Fibroblast of upper back skin (primary cell): ENCODE results near the gene C1orf216.
A peak's percentile ranks its signal among the peaks of the same experiment; 100 is the strongest.
"Not testable (repeated sequence)": the region's sequence is repeated elsewhere in the genome, so short reads cannot be mapped to it uniquely, and the experiment has no call there.

Source experiments
- DNase-seq: peaks from one replicate; pipeline ENCODE4 v3.0.0-alpha.2; 2013

C1orf216 gene, protein sequence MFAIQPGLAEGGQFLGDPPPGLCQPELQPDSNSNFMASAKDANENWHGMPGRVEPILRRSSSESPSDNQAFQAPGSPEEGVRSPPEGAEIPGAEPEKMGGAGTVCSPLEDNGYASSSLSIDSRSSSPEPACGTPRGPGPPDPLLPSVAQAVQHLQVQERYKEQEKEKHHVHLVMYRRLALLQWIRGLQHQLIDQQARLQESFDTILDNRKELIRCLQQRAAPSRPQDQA

DNA sequence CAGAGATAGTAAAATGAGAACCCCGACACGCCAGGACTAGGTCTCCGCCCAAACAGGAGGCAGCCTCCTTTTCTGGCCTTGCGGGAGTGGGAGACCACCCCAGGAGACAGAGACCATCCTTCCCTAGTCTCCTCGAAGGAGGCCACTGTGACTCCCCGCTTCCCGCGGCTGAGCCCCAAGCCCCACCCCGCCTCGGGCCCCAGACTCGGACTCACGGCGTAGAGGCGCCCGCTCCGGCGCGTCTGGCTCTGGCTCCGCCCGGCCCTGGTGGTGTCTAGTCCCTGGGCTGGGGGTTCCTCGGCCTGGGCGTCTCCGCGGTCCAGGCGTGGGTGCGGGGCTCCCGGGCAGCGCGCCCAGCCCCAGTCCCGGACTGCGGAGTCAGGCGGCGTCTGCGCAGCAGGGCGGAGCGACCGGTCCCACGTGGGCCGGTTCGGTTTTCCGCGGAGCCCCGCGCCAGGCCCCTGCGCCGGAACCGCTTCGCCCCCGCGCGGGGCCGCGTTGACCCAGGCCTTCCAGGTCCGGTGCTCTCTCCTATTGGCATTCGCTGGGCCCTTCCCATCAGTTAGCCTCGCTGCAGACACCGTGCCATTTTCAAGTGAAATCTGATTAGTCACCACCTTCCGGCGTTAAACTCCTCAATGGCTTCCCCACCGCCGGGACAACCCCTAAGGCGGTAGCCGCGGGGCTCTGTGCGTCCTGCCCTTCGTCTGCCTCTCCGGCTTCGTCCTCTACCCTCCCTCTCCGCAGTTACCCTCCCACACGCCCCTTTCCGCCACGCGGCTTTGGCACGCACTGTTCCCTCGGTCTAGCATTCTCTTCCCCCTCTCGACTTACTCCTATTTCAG lies at the start of gene C1orf216:
Gene C1orf216, minus strand, starts transcription at position 393 of the 845 bp plus-strand sequence. CDS start 2,563 bp downstream, outside the sequence.
- peak; percentile 78 for DNase-seq

- no peak for DNase-seq
Observed at GRCh38 chr1:35764283-35764682, 45.6 kb upstream of the C1orf216 start.

GRCh38 chr1:35763201-35763600 lies 44.5 kb upstream of the C1orf216 start:
- no peak for DNase-seq

DNA sequence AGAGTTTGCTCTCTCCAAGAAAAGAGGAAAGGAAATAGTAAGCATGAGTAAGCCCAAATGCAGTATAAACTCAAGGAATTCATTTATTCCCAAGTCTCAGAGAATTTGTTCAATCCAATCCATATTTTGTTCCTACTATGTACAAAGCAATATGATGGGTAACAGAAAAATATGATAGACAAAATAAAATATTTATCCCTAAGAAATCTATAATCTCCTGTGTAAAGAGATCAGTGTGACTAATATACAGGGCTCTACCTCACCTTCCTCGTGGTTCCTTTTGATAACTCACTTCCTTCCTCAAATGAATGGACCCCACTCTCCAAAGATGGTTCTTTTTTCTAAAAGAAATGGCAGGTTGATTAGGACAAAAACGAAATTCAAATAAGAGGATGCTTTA lies 43.5 kb upstream of the C1orf216 start:
- DNase-seq = no peak

DNA sequence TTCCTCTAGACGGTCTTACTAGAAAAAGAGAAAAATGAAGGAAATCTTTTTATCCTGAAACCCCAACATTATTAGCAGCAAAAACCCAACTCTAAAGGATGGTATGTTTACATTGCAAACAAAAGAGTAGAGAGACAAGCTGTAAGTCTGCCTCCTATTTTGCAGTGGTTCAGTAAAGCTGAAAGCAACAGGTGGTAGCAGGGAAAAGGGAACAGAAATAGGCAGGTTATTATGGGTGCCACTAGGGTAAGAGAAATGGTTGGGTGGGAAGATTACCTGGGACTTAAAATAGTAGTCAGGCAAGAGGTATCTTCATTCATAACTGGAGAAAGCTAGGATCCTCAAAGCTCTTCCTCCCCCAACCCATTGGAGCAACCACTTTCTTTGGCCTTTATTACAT lies 37.4 kb upstream of the C1orf216 start:
- no peak for DNase-seq

GRCh38 chr1:35753626-35754260 lies 35.1 kb upstream of the C1orf216 start:
- no peak for DNase-seq

- no peak for DNase-seq
Observed at GRCh38 chr1:35748326-35748725, 29.6 kb upstream of the C1orf216 start.

DNA sequence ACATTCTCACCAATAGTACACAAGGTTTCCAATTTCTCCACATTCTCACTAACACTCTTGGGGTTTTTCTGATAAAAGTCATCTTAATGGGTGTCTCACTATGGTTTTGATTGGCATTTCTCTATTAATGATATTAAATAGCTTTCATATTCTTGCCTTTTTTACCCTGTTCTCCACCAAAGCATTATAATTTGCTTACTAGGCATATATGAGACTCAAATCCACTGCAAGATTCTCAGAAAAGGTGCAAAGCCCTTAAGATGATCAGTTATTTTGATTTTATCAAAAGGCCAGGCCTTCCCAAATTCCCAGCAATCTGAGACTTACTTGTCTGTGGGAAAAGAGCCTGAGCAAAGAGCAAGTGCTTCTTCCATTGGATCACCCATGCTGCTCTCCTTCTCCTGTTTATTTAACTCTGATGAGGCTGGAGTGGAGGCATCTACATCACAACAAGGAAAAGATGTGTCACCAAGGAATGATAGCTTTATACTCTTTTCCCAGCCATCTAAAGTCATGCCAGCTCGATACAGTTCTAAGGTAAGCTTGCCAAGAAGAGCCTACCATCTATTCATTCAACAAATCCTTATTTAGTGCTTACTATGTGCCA lies 26.5 kb upstream of the C1orf216 start:
- DNase-seq = no peak

GRCh38 chr1:35737120-35737519 lies 18.4 kb upstream of the C1orf216 start:
- no peak for DNase-seq

- DNase-seq = no peak
Observed at GRCh38 chr1:35727434-35728040, 8.9 kb upstream of the C1orf216 start.

- DNase-seq = peak; percentile 66
Observed at GRCh38 chr1:35726450-35727433, 8.1 kb upstream of the C1orf216 start.

DNA sequence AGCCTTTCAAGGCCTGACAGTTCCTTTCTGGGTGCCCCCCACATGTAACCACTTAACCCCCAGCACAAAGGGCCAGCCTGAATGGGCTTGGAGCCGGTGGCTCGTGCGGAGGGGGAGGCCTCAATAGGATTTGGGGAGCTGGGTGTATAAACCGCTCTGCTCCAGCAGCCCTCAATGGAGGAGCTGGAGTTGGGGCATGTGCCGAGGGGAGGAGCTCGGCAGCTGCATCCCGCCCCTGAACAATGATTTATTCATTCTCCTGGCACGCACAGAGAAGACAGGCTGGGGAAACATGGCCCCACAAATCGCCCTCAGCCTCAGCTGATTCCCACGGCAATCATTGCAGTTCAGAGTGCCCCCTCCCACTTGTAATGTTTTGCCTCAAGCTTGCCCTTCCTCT lies 6.9 kb upstream of the C1orf216 start:
- peak; percentile 63 for DNase-seq

DNA sequence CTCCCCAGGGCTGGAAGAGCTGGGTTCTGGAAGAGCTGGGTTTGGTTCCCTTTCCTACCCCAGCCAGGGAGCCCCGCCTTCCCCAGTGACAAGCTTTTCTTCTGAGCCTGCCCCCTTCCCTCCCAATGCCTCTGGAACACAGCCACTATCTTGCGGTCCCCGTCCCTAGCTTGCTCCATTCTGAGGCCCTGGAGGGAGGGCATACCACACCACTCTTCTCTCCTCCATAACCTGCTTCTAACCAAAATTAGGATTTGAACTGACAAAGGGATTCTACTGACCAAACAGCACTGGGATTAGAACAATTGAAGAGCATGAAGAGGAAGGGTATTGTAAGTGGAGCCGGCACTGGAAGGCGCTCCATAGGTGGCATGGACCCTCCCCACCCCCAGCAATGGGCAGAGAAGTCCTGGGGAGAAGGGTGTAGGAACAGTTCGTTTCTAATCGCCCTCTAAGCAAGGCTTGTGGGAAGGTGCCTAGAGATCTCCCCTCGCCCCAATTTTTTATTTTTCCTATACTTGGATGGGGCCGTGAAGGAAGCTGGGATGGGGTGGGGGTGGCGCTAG lies 690 bp downstream of the C1orf216 start:
- peak; percentile 78 for DNase-seq

DNA sequence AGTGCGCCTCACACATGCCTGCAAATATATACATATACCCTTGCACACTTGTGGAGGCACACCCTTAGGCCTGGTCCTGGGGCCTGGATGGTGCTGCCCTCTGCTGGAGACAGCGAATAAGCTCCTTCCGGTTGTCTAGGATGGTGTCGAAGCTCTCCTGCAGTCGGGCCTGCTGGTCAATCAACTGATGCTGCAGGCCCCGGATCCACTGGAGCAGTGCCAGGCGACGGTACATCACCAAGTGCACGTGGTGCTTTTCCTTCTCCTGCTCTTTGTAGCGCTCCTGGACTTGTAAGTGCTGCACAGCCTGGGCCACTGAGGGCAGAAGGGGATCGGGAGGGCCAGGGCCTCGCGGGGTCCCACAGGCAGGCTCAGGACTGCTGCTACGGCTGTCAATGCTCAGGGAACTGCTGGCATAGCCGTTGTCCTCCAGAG lies 3.1 kb downstream of the C1orf216 start:
- peak; percentile 72 for DNase-seq

DNA sequence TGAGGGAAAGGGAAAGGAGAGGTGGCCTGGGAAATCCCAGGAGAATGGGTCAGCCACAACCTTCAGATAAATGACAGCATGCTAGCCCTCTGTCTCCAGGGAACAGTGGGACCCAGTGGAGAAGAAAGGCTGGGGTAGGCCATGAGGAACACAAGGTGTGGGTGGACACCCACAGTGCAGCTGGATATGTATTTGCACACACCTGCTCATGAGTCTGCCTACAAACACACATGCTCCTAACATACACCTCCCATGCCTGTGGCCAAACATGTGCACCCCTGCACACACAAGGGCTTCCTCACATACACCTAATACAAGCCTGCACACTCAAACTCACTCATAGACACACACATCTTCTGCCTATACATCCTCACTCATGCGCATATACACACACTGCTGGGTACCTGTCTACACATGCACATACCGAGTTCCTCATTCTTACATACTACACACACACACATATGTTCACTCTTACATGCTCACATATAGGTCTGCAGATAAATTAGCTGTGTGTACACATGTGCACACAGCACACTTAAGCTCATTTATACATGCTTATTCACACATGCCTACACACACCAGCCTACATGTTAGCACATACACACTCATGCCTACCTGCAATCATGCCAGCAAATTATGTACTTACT lies 3.6 kb downstream of the C1orf216 start:
- no peak for DNase-seq

DNA sequence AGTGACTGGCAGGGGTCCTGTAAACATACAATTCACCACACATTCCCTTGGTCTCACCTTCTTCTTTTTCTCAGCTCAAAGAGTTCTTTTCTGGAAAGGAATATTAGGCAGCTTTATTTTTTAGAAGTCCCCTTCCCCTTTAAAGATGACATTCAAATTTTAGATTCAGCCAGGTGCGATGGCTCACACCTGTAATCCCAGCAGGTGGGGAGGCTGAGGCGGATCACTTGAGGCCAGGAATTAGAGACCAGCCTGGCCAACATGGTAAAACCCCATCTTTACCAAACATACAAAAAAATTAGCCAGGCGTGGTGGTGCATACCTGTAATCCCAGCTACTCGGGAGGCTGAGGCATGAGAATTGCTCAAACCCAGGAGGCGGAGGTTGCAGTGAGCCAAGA lies 7.6 kb downstream of the C1orf216 start:
- DNase-seq = not testable (repeated sequence)

- no peak for DNase-seq
Observed at GRCh38 chr1:35708952-35709351, 9.7 kb downstream of the C1orf216 start.

GRCh38 chr1:35708441-35708921 lies 10.2 kb downstream of the C1orf216 start:
- DNase-seq = peak; percentile 20

DNA sequence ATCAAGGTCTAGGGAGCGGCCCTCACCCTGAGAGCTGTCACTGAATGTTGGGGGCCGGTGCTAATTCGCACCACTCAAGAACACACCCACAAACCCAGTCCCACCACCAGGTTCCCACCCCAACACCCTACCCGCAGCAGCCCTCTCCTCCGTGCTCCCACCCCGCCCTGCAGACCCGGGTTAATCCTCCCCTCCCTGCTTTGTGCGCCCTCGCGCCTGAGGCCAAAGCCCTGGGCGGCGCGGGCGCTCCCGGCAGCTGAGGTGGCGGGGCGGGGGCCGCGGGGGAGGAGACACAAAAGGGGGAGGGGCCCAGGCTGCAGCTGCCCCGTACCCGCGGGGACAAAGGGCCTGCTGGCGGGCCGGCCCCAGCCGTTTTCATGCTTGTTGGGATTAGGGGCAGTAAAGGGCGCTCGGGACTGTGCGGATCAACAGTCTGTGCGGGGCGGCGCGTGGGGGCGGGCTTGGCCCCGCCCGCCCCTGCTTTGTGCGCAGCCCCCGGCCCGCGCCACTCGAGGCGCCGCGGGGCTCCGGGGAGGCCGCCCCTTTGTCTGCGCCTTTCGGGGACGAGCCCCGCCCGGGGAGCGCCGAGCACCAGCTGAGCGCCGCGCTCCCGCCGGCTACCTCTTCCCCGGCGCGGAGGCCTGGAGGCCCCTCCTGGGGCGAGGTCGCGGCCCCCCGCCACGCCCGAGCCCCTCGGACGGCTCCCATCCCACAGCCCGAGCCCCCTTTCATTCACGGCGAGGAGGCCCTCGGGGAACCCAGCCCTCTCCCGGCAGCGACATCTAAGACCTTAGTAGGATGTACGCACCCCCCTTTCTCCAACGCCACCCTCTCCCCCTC lies 10.9 kb downstream of the C1orf216 start:
- peak; percentile 28 for DNase-seq
